Fibroblast of lung (primary cell): Measurements from ENCODE around the gene TTC39B. TPM values are rescaled to one million over a fixed set of nuclear protein-coding genes. Genes with fewer than 3 reads are reported as not detected.
A peak's percentile ranks its signal among the peaks of the same experiment; 100 is the strongest.

Experiments used
- DNase-seq, 2 donors: peaks; one replicate each; pipeline versions ENCODE4 v3.0.0 to v3.0.0-alpha.2; 2010; ENCODE audit warnings: low read depth in 2 of 2
- H2AFZ ChIP-seq: 2 replicates; pipeline ENCODE4 v1.5.1; 2012; ENCODE audit warnings: low read length, control low read depth, inconsistent platforms
- H3K27ac ChIP-seq: 2 replicates; pipeline ENCODE4 v1.5.1; 2011; ENCODE audit warnings: low read length, control low read depth; ENCODE audit not compliant: insufficient read depth
- H3K27me3 ChIP-seq: 2 replicates; pipeline ENCODE4 v1.5.1; 2011; ENCODE audit warnings: mild to moderate bottlenecking, low read length; ENCODE audit not compliant: control insufficient read depth, insufficient read depth
- H3K36me3 ChIP-seq: 2 replicates; pipeline ENCODE4 v1.5.1; 2011; ENCODE audit warnings: low read length; ENCODE audit not compliant: control insufficient read depth, insufficient read depth
- H3K4me1 ChIP-seq: 2 replicates; pipeline ENCODE4 v1.5.1; 2011; ENCODE audit warnings: low read length; ENCODE audit not compliant: control insufficient read depth, insufficient read depth; ENCODE audit errors: extremely low read depth
- H3K4me2 ChIP-seq: 2 replicates; pipeline ENCODE4 v1.5.1; 2011; ENCODE audit warnings: low read length, control low read depth; ENCODE audit not compliant: insufficient read depth; ENCODE audit errors: extremely low read depth
- H3K4me3 ChIP-seq, 4 experiments: fragments of 200-600 bp in 1 of 4; sonication (generic) in 1 of 4; replicated peaks in 1 of 4; 2 replicates each; pipeline ENCODE4 v1.5.1; 2011 to 2016; ENCODE audit warnings: low read length in 4 of 4, low read depth in 3 of 4, mild to moderate bottlenecking in 3 of 4, control low read depth in 2 of 4, inconsistent platforms in 1 of 4, mixed read lengths in 1 of 4; ENCODE audit not compliant: insufficient read depth in 1 of 4; ENCODE audit errors: control extremely low read depth in 1 of 4
- H3K79me2 ChIP-seq: 2 replicates; pipeline ENCODE4 v1.5.1; 2012; ENCODE audit warnings: mild to moderate bottlenecking, low read length, inconsistent platforms; ENCODE audit not compliant: control insufficient read depth, insufficient read depth
- H3K9ac ChIP-seq: 2 replicates; pipeline ENCODE4 v1.5.1; 2011; ENCODE audit warnings: mild to moderate bottlenecking, low read length, control low read depth; ENCODE audit not compliant: insufficient read depth
- H3K9me3 ChIP-seq: 2 replicates; pipeline ENCODE4 v1.5.1; 2012; ENCODE audit warnings: low read depth, low read length; ENCODE audit not compliant: control insufficient read depth, insufficient read depth
- H4K20me1 ChIP-seq: 2 replicates; pipeline ENCODE4 v1.5.1; 2011; ENCODE audit warnings: low read length; ENCODE audit not compliant: control insufficient read depth, insufficient read depth; ENCODE audit errors: extremely low read depth
- EZH2 ChIP-seq: IDR thresholded peaks from 2 replicates; pipeline ENCODE4 v1.5.1; 2012; ENCODE audit warnings: low read length, control low read depth, mild to moderate bottlenecking; ENCODE audit errors: missing control alignments
- polyA plus RNA-seq, 2 donors: library from polyadenylated mRNA; depleted of rRNA in 1 of 2; stranded (reverse) in 1 of 2; unstranded in 1 of 2; fragments of >200 nt; gene quantifications; 2 replicates each; pipeline ENCODE4 v1.2.1, GENCODE V29; 2011 to 2012; ENCODE audit warnings: missing spikeins in 1 of 2
- total RNA-seq: library from RNA; depleted of rRNA; stranded (reverse); fragments of >200 nt; gene quantifications from 2 replicates; pipeline ENCODE4 v1.2.1, GENCODE V29; 2014
- TF ChIP-seq, protein P1 (sequence below), 2 donors: IDR thresholded peaks in 1 of 2; conservative IDR thresholded peaks in 1 of 2; 1 replicate in 1 of 2; 2 replicates in 1 of 2; pipeline ENCODE4 v1.5.1; 2011 to 2012; ENCODE audit warnings: low read length in 2 of 2, control low read depth in 1 of 2, inconsistent platforms in 1 of 2, low read depth in 1 of 2, mild to moderate bottlenecking in 1 of 2

The TTC39B gene
- total and polyA plus RNA-seq, 2 donors (not counting 1 experiment from before 2014, with no cell fraction given): 6.2 to 16.8 TPM

DNA sequence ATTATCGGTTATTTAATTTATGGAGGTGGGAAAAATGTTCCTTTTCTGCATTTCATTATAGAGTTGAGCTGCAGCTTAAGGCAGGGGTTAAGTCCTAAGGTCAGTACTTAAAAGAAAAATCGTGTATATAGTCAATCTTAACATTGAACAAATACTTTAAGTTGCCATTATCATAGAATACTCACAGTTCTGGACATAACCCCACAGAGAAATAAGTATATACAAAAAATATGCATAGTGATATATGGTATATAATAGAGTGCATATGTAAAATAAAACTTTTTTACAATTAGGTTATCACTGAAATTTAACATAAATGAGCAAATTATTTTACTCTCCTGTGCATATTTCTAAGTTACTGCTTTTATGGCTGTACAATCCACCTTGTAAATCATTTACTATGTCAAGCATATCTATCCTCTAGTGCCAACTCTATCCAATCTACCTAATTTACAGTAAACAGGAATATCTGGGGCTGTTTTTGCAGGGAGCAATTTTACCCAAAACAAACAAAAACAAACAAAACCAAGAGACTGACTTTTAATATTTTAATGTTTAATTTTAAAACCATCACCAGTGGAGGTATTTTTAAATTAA, 28.8 kb downstream of the TTC39B start:
- H3K79me2 ChIP-seq: no peaks in the 10 kb centered on the region
- no peak for DNase-seq
- H3K9ac ChIP-seq: no peak overlapping the region

DNA sequence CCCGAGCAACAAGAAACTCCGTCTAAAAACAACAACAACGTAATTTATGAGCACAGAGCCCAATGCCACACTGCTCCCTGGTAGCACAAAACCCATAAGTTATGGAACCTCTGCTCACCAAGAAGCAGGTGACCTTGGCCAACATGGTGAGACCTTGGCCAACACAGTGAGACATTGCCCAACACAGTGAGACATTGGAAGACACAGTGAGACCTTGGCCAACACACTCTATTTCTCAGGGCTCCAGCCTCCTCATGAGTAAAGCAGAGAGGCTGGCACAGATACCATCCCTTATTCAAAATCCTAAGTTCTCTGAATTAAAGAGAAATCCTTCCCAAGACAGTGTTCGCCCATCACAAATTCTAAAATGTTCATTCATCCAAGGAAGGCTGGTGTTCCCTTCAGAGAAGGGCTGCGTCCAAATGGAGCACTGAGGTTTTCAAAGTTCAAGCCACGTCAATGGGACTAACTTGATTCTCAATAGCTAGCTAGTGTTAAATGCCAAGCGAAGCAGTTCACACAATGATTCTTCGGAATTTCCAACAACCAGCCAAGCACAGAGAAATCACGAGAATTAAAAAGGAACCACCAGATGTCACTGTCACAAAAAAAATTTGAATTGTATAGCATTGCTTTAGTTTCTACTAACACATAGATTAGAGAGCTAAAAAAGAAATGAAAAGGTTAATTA, 29.5 kb downstream of the TTC39B start:
- Histone ChIP-seq H3K27ac (no peak overlapping the region), H3K36me3 (no peaks in the 10 kb centered on the region), H3K9me3 (no peaks in the 10 kb centered on the region), H3K4me3 (no peak overlapping the region), H3K4me1 (no peaks in the 10 kb centered on the region), H3K79me2 (no peaks in the 10 kb centered on the region), H3K4me2 (no peak overlapping the region), H3K9ac (no peak overlapping the region), H4K20me1 (no peaks in the 10 kb centered on the region), H3K27me3 (no peaks in the 10 kb centered on the region), H2AFZ (no peak overlapping the region)
- TF ChIP-seq, protein P1, sequence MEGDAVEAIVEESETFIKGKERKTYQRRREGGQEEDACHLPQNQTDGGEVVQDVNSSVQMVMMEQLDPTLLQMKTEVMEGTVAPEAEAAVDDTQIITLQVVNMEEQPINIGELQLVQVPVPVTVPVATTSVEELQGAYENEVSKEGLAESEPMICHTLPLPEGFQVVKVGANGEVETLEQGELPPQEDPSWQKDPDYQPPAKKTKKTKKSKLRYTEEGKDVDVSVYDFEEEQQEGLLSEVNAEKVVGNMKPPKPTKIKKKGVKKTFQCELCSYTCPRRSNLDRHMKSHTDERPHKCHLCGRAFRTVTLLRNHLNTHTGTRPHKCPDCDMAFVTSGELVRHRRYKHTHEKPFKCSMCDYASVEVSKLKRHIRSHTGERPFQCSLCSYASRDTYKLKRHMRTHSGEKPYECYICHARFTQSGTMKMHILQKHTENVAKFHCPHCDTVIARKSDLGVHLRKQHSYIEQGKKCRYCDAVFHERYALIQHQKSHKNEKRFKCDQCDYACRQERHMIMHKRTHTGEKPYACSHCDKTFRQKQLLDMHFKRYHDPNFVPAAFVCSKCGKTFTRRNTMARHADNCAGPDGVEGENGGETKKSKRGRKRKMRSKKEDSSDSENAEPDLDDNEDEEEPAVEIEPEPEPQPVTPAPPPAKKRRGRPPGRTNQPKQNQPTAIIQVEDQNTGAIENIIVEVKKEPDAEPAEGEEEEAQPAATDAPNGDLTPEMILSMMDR (conservative IDR thresholded peaks at IDR 0.05 in 1 of 2, IDR thresholded peaks at IDR 0.05 in 1 of 2; ENCODE audit: low read depth in 1 of 2, low read length in 2 of 2): peak; percentile 28 to 30
- TF ChIP-seq EZH2: no peak
- DNase-seq: peak; percentile 22 to 54

More for the DNA sequence above, 28.8 kb downstream of the TTC39B start:
- Histone ChIP-seq H4K20me1 (no peaks in the 10 kb centered on the region), H3K4me2 (no peak overlapping the region), H3K9me3 (no peaks in the 10 kb centered on the region), H3K27ac (no peak overlapping the region), H3K4me3 (no peak overlapping the region), H3K4me1 (no peaks in the 10 kb centered on the region), H3K27me3 (no peaks in the 10 kb centered on the region), H3K36me3 (no peaks in the 10 kb centered on the region), H2AFZ (no peak overlapping the region)
- TF ChIP-seq, protein P1 (conservative IDR thresholded peaks at IDR 0.05 in 1 of 2, IDR thresholded peaks at IDR 0.05 in 1 of 2; ENCODE audit: low read depth in 1 of 2, low read length in 2 of 2): no peak
- no peak for TF ChIP-seq EZH2

DNA sequence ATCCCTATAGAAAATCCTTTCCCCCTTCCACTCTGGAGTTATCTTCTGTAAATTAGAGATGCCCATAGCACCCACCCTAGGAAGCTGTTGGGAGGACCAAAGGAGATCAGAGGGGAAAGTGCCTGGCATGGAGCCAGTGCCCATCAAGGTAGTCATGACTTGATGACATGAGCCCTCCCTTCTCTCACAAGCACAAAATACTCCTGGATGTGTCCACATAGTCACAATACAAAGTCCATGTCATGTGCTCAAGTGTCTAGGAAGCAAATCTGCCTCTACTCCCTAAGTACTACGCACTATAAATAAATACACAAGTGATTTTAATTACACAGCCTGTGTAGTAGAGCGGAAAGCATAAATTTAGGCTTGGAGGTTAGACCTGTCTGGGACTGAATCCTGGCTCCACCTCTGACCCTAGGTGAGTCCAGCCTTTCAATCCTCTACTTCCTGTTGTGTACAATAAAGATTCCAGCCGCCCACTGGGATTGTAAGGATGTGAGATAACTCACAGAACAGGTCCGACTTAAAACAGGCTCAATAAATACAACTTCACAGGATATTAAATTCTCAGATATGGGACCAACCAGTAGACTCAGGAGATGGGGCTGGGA, 30.6 kb downstream of the TTC39B start:
- Histone ChIP-seq H2AFZ (no peak overlapping the region), H3K79me2 (no peaks in the 10 kb centered on the region), H3K4me1 (no peaks in the 10 kb centered on the region), H3K4me3 (no peak overlapping the region), H3K36me3 (no peaks in the 10 kb centered on the region), H3K9ac (no peak overlapping the region), H4K20me1 (no peaks in the 10 kb centered on the region), H3K4me2 (no peak overlapping the region), H3K27ac (no peak overlapping the region), H3K27me3 (no peaks in the 10 kb centered on the region), H3K9me3 (no peaks in the 10 kb centered on the region)
- DNase-seq: no peak
- TF ChIP-seq EZH2: no peak
- TF ChIP-seq, protein P1 (conservative IDR thresholded peaks at IDR 0.05 in 1 of 2, IDR thresholded peaks at IDR 0.05 in 1 of 2; ENCODE audit: low read depth in 1 of 2, low read length in 2 of 2): no peak
